MM.1S (cell line): Measurements from ENCODE around the gene ZNF367.

Experiments used
- DNase-seq: peaks from one replicate; pipeline ENCODE4 v3.0.0-alpha.2; 2015
- H2AFZ ChIP-seq: fragments of 300-600 bp; sonication (generic); 2 replicates; pipeline ENCODE4 v1.6.0; 2016; ENCODE audit warnings: antibody characterized with exemption, low read length
- H3F3A ChIP-seq: fragments of 300-600 bp; sonication (generic); 2 replicates; pipeline ENCODE4 v1.6.1; 2016; ENCODE audit warnings: mild to moderate bottlenecking, antibody characterized with exemption, low read length, moderate library complexity, mixed read lengths; ENCODE audit not compliant: insufficient read depth
- H3K27ac ChIP-seq: fragments of 300-600 bp; sonication (generic); 2 replicates; pipeline ENCODE4 v1.5.1; 2016; ENCODE audit warnings: mild to moderate bottlenecking, low read length
- H3K27me3 ChIP-seq: fragments of 300-600 bp; sonication (generic); replicated peaks from 2 replicates; pipeline ENCODE4 v1.6.0; 2016; ENCODE audit warnings: low read length; ENCODE audit not compliant: insufficient read depth
- H3K36me3 ChIP-seq: fragments of 300-600 bp; sonication (generic); replicated peaks from 2 replicates; pipeline ENCODE4 v1.6.1; 2016; ENCODE audit warnings: mild to moderate bottlenecking, low read length, mixed read lengths; ENCODE audit not compliant: insufficient read depth
- H3K4me1 ChIP-seq: fragments of 300-600 bp; sonication (generic); 2 replicates; pipeline ENCODE4 v1.6.1; 2016; ENCODE audit warnings: low read length, mixed read lengths
- H3K4me2 ChIP-seq: fragments of 300-600 bp; sonication (generic); 2 replicates; pipeline ENCODE4 v1.6.0; 2016; ENCODE audit warnings: low read depth, low read length
- H3K4me3 ChIP-seq: fragments of 300-600 bp; sonication (generic); 2 replicates; pipeline ENCODE4 v1.5.1; 2016; ENCODE audit warnings: low read length, mixed read lengths
- H3K79me2 ChIP-seq: fragments of 300-600 bp; sonication (generic); 2 replicates; pipeline ENCODE4 v1.6.1; 2016; ENCODE audit warnings: mixed run types, low read length, mixed read lengths
- H3K9ac ChIP-seq: fragments of 300-600 bp; sonication (generic); 2 replicates; pipeline ENCODE4 v1.6.1; 2016; ENCODE audit warnings: low read length, mixed read lengths
- H3K9me2 ChIP-seq: fragments of 300-600 bp; sonication (generic); replicated peaks from 2 replicates; pipeline ENCODE4 v1.6.1; 2016; ENCODE audit warnings: mild to moderate bottlenecking, low read length, mixed read lengths; ENCODE audit not compliant: insufficient read depth
- H3K9me3 ChIP-seq: fragments of 300-600 bp; sonication (generic); replicated peaks from 2 replicates; pipeline ENCODE4 v1.6.1; 2016; ENCODE audit warnings: mild to moderate bottlenecking, low read length, mixed read lengths; ENCODE audit not compliant: insufficient read depth
- H4K20me1 ChIP-seq: fragments of 300-600 bp; sonication (generic); 2 replicates; pipeline ENCODE4 v1.6.1; 2016; ENCODE audit warnings: mild to moderate bottlenecking, low read length, moderate library complexity, mixed read lengths; ENCODE audit not compliant: insufficient read depth
- CTCF ChIP-seq: fragments of 300-600 bp; sonication (generic); IDR thresholded peaks from 2 replicates; pipeline ENCODE4 v1.5.1; 2016; ENCODE audit warnings: antibody characterized with exemption, low read length, mixed read lengths
- EZH2 ChIP-seq: fragments of 300-600 bp; sonication (generic); optimal IDR thresholded peaks from 2 replicates; pipeline ENCODE3; 2017; ENCODE audit warnings: low read depth, mild to moderate bottlenecking, antibody characterized with exemption, low read length, mixed read lengths
- EZH2phosphoT487 ChIP-seq: fragments of 300-600 bp; sonication (generic); IDR thresholded peaks from 2 replicates; pipeline ENCODE4 v1.6.1; 2018; ENCODE audit warnings: antibody characterized with exemption, low read length

ZNF367 gene

GRCh38 chr9:96442491-96442890 lies 24.3 kb upstream of the ZNF367 start:
- H3K9me3 ChIP-seq = no peaks in the 10 kb centered on the region
- H3K4me3 ChIP-seq = no peak overlapping the region
- no peaks in the 10 kb centered on the region for H4K20me1 ChIP-seq
- H3K27ac ChIP-seq = no peak overlapping the region
- H3K9ac ChIP-seq = no peak overlapping the region
- no peaks in the 10 kb centered on the region for H3K4me1 ChIP-seq
- H2AFZ ChIP-seq = no peak overlapping the region
- H3K9me2 ChIP-seq = no peaks in the 10 kb centered on the region
- no peaks in the 10 kb centered on the region for H3F3A ChIP-seq
- no peaks in the 10 kb centered on the region for H3K36me3 ChIP-seq
- no peak for DNase-seq
- no peak for TF ChIP-seq EZH2
- no peak for TF ChIP-seq CTCF
- TF ChIP-seq EZH2phosphoT487 = no peak
- no peaks in the 10 kb centered on the region for H3K27me3 ChIP-seq
- H3K4me2 ChIP-seq = no peak overlapping the region
- no peaks in the 10 kb centered on the region for H3K79me2 ChIP-seq

DNA sequence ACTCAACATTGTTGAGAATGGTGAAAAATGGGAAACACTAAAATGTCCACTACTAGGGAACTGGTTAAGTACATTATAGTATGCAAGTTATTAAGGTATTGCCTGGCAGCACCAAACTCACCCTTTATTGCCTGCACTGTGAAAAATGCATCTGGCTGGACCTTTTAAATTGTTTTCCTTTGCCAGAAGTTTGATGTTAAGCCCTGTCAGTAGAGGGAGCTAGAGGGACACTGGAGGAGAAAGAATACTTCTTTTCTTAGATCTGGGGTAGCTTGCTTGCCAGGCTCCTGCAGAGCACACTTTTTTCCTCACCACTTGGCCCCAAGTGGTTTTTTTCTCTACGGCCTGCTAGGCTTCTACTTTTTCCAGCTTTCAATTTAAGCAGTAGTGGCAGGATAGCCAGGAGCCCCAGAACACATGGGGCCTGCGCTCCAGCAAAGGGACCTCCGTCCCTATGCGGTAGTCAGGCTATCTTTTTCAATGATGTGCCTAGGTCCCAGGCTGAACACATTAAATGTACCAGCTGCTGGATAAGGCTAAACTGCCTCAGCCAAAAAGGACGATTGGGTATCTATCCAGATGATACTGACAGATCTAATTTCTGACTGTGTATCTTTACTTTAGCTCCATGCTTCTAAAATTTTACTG lies 23.8 kb upstream of the ZNF367 start:
- H3K36me3 ChIP-seq = no peaks in the 10 kb centered on the region
- peak; percentile 76 for DNase-seq
- H3K27me3 ChIP-seq = no peaks in the 10 kb centered on the region
- no peaks in the 10 kb centered on the region for H3F3A ChIP-seq
- H3K4me2 ChIP-seq = no peak overlapping the region
- no peaks in the 10 kb centered on the region for H3K9me2 ChIP-seq
- TF ChIP-seq CTCF (peak; percentile 64), EZH2 (no peak)
- H3K9me3 ChIP-seq = no peaks in the 10 kb centered on the region
- no peaks in the 10 kb centered on the region for H3K4me1 ChIP-seq
- no peaks in the 10 kb centered on the region for H3K79me2 ChIP-seq
- H3K9ac ChIP-seq = no peak overlapping the region
- H3K4me3 ChIP-seq = no peak overlapping the region
- no peak overlapping the region for H2AFZ ChIP-seq
- H4K20me1 ChIP-seq = no peaks in the 10 kb centered on the region
- no peak overlapping the region for H3K27ac ChIP-seq

DNA sequence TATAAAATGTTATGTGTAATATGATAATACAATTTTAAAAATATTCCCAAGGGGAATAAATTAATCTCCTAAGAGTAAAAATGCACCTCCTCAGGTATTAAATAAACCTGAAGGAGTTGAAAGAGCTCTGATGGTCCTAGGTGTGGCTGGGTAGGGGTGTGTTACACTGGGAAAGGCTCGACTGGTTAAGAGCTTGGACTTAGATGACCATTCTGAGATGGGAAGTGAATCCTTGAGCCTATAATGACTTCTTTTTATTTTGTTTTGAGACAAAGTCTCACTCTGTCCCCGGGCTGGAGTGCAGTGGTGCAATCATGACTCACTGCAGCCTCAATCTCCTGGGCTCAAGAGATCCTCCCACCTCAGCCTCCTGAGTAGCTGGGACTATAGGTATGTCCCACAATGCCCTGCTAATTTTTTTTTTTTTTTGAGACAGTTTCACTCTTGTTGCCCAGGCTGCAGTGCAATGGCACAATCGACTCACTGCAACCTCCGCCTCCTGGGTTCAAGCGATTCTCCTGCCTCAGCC lies 22.6 kb upstream of the ZNF367 start:
- Histone ChIP-seq H3K9me2 (no peaks in the 10 kb centered on the region), H3K79me2 (no peaks in the 10 kb centered on the region), H3K4me3 (no peak overlapping the region), H4K20me1 (no peaks in the 10 kb centered on the region), H2AFZ (no peak overlapping the region), H3K4me1 (no peaks in the 10 kb centered on the region), H3K27ac (no peak overlapping the region), H3K4me2 (no peak overlapping the region), H3K27me3 (no peaks in the 10 kb centered on the region), H3K9ac (no peak overlapping the region), H3F3A (no peaks in the 10 kb centered on the region), H3K9me3 (no peaks in the 10 kb centered on the region), H3K36me3 (no peaks in the 10 kb centered on the region)
- DNase-seq = no peak
- TF ChIP-seq CTCF = no peak
- no peak for TF ChIP-seq EZH2
- no peak for TF ChIP-seq EZH2phosphoT487
